KMS-11 (cell line): ENCODE data around the gene NPAT.
A peak's percentile ranks its signal among the peaks of the same experiment; 100 is the strongest.

Source experiments
- H2AFZ ChIP-seq: fragments of 200-600 bp; sonication (generic); 2 replicates; pipeline ENCODE4 v1.6.1; 2016; ENCODE audit warnings: antibody characterized with exemption, mixed run types, low read depth
- H3K27ac ChIP-seq: fragments of 200-600 bp; sonication (generic); 2 replicates; pipeline ENCODE4 v1.6.1; 2016; ENCODE audit warnings: mild to moderate bottlenecking, mixed run types
- H3K27me3 ChIP-seq: fragments of 200-600 bp; sonication (generic); 2 replicates; pipeline ENCODE4 v1.6.1; 2017; ENCODE audit warnings: mild to moderate bottlenecking, low read depth, mixed run types, moderate library complexity; ENCODE audit not compliant: insufficient read depth
- H3K36me3 ChIP-seq: fragments of 200-600 bp; sonication (generic); 2 replicates; pipeline ENCODE4 v1.6.1; 2017; ENCODE audit warnings: mild to moderate bottlenecking, mixed run types; ENCODE audit not compliant: insufficient read depth
- H3K4me1 ChIP-seq: fragments of 200-600 bp; sonication (generic); 2 replicates; pipeline ENCODE4 v1.6.1; 2016; ENCODE audit warnings: mild to moderate bottlenecking, low read depth, mixed run types; ENCODE audit not compliant: poor library complexity, severe bottlenecking
- H3K4me2 ChIP-seq: fragments of 200-600 bp; sonication (generic); 2 replicates; pipeline ENCODE4 v1.7.0; 2016; ENCODE audit warnings: mild to moderate bottlenecking, mixed run types
- H3K4me3 ChIP-seq: fragments of 200-600 bp; sonication (generic); IDR thresholded peaks from 2 replicates; pipeline ENCODE4 v1.6.1; 2017; ENCODE audit warnings: low read depth, low read length, mixed read lengths; ENCODE audit not compliant: insufficient read depth
- H3K79me2 ChIP-seq: fragments of 200-600 bp; sonication (generic); 2 replicates; pipeline ENCODE4 v1.6.1; 2016; ENCODE audit warnings: low read depth, mixed run types; ENCODE audit not compliant: insufficient read depth
- H3K9ac ChIP-seq: fragments of 200-600 bp; sonication (generic); 2 replicates; pipeline ENCODE4 v1.6.1; 2016; ENCODE audit warnings: mild to moderate bottlenecking, mixed run types
- H4K20me1 ChIP-seq: fragments of 200-600 bp; sonication (generic); 2 replicates; pipeline ENCODE4 v1.6.1; 2016; ENCODE audit warnings: mild to moderate bottlenecking, mixed run types; ENCODE audit not compliant: insufficient read depth
- CTCF ChIP-seq: fragments of 200-600 bp; sonication (generic); conservative IDR thresholded peaks from 2 replicates; pipeline ENCODE4 v1.6.1; 2017; ENCODE audit warnings: low read depth, mild to moderate bottlenecking, antibody characterized with exemption, low read length, moderate library complexity, mixed read lengths

The NPAT gene

GRCh38 chr11:108222574-108223347, at the start of gene NPAT, which contains the start of gene ATM:
NPAT (minus strand) TSS chr11:108222638; CDS start chr11:108222536, 102 bp downstream.
ATM (plus strand) TSS chr11:108223067; CDS start chr11:108227625, 4,558 bp downstream.
- Histone ChIP-seq H4K20me1 (no peaks in the 10 kb centered on the region), H3K27ac (peak within 1 kb of the TSS; percentile 84), H3K79me2 (peaks cover 72% of the 10 kb centered on the region), H3K36me3 (no peaks in the 10 kb centered on the region), H2AFZ (peak within 1 kb of the TSS; percentile 72; the same call in 1 of the 2 replicates), H3K4me3 (no peak within 1 kb of the TSS), H3K4me1 (peaks cover 32% of the 10 kb centered on the region), H3K4me2 (peak within 1 kb of the TSS; percentile 92), H3K27me3 (no peaks in the 10 kb centered on the region), H3K9ac (peak within 1 kb of the TSS; percentile 74)
- no peak; the same call in 1 of the 2 replicates for TF ChIP-seq CTCF

- no peak overlapping the region for H3K9ac ChIP-seq
- no peak overlapping the region for H2AFZ ChIP-seq
- TF ChIP-seq CTCF: no peak
- no peaks in the 10 kb centered on the region for H4K20me1 ChIP-seq
- no peak overlapping the region for H3K27ac ChIP-seq
- no peaks in the 10 kb centered on the region for H3K4me1 ChIP-seq
- no peaks in the 10 kb centered on the region for H3K79me2 ChIP-seq
- no peaks in the 10 kb centered on the region for H3K27me3 ChIP-seq
- no peak overlapping the region for H3K4me2 ChIP-seq
- H3K36me3 ChIP-seq: no peaks in the 10 kb centered on the region
- H3K4me3 ChIP-seq: no peak overlapping the region
Observed at GRCh38 chr11:108269583-108269982, 47.1 kb upstream of the NPAT start.

GRCh38 chr11:108253176-108253575, 30.7 kb upstream of the NPAT start:
- no peak overlapping the region for H3K9ac ChIP-seq
- H3K36me3 ChIP-seq: no peaks in the 10 kb centered on the region
- H3K27me3 ChIP-seq: no peaks in the 10 kb centered on the region
- H3K4me3 ChIP-seq: no peak overlapping the region
- H3K79me2 ChIP-seq: no peaks in the 10 kb centered on the region
- H2AFZ ChIP-seq: no peak overlapping the region
- no peak overlapping the region for H3K4me2 ChIP-seq
- no peak for TF ChIP-seq CTCF
- no peaks in the 10 kb centered on the region for H4K20me1 ChIP-seq
- H3K27ac ChIP-seq: no peak overlapping the region
- H3K4me1 ChIP-seq: no peaks in the 10 kb centered on the region

- Histone ChIP-seq H3K79me2 (no peaks in the 10 kb centered on the region), H4K20me1 (no peaks in the 10 kb centered on the region), H3K4me1 (no peaks in the 10 kb centered on the region), H3K27ac (no peak overlapping the region), H3K36me3 (no peaks in the 10 kb centered on the region), H3K4me2 (no peak overlapping the region), H2AFZ (no peak overlapping the region), H3K27me3 (no peaks in the 10 kb centered on the region), H3K4me3 (no peak overlapping the region), H3K9ac (no peak overlapping the region)
- no peak for TF ChIP-seq CTCF
Observed at GRCh38 chr11:108246885-108247284, 24.4 kb upstream of the NPAT start.
